HepG2 (cell line): ENCODE data around the gene ELF1. TPM values are rescaled to one million over a fixed set of nuclear protein-coding genes. Genes with fewer than 3 reads are reported as not detected.

Experiments
- AKNA ChIP-seq: sonication (generic); formaldehyde crosslinking; IDR thresholded peaks from 2 replicates; pipeline ENCODE4 v1.4.0; 2020; ENCODE audit warnings: missing genetic modification reagents, borderline replicate concordance
- ARNT2 ChIP-seq: sonication (generic); formaldehyde crosslinking; IDR thresholded peaks from 2 replicates; pipeline ENCODE4 v1.8.0; 2022; ENCODE audit warnings: mild to moderate bottlenecking, low read depth, missing genetic modification reagents, moderate library complexity
- CSRNP1 ChIP-seq: sonication (generic); formaldehyde crosslinking; IDR thresholded peaks from 2 replicates; pipeline ENCODE4 v1.8.1; 2023; ENCODE audit warnings: mild to moderate bottlenecking, missing genetic modification reagents
- KDM1A ChIP-seq: IDR thresholded peaks from 2 replicates; pipeline ENCODE4 v1.6.1; 2016; ENCODE audit warnings: missing compliant biosample characterization
- LRRFIP1 ChIP-seq: sonication (generic); formaldehyde crosslinking; conservative IDR thresholded peaks from 2 replicates; pipeline ENCODE4 v1.4.0; 2020; ENCODE audit warnings: missing genetic modification reagents
- MEF2D ChIP-seq: sonication (generic); formaldehyde crosslinking; IDR thresholded peaks from 2 replicates; pipeline ENCODE4 v1.5.1; 2020; ENCODE audit warnings: mild to moderate bottlenecking, missing genetic modification reagents
- REPIN1 ChIP-seq: sonication (generic); formaldehyde crosslinking; IDR thresholded peaks from 2 replicates; pipeline ENCODE4 v1.8.0; 2022; ENCODE audit warnings: missing genetic modification reagents, low read depth, mild to moderate bottlenecking, borderline replicate concordance
- SOX6 ChIP-seq, 2 experiments: fragments of 450-650 bp in 1 of 2; sonication (generic) in 1 of 2; formaldehyde crosslinking in 1 of 2; IDR thresholded peaks; 2 replicates each; pipeline versions ENCODE4 v1.4.0 to v1.6.1; 2017 to 2020; ENCODE audit warnings: antibody characterized with exemption in 1 of 2, mild to moderate bottlenecking in 1 of 2, missing genetic modification reagents in 1 of 2
- TBX3 ChIP-seq: fragments of 450-650 bp; IDR thresholded peaks from 2 replicates; pipeline ENCODE4 v1.6.1; 2017; ENCODE audit warnings: antibody characterized with exemption, mild to moderate bottlenecking, inconsistent platforms, borderline replicate concordance
- ZFP41 ChIP-seq: sonication (generic); formaldehyde crosslinking; IDR thresholded peaks from 2 replicates; pipeline ENCODE4 v1.4.0; 2020; ENCODE audit warnings: mild to moderate bottlenecking, missing genetic modification reagents, borderline replicate concordance
- ZNF160 ChIP-seq: sonication (generic); formaldehyde crosslinking; IDR thresholded peaks from 2 replicates; pipeline ENCODE4 v1.8.0; 2022; ENCODE audit warnings: mild to moderate bottlenecking, inconsistent platforms, missing genetic modification reagents
- ZNF234 ChIP-seq: sonication (generic); formaldehyde crosslinking; conservative IDR thresholded peaks from 2 replicates; pipeline ENCODE4 v1.5.1; 2020; ENCODE audit warnings: mild to moderate bottlenecking, missing genetic modification reagents
- ZNF280D ChIP-seq: sonication (generic); formaldehyde crosslinking; IDR thresholded peaks from 2 replicates; pipeline ENCODE4 v1.5.1; 2020; ENCODE audit warnings: mild to moderate bottlenecking, missing genetic modification reagents
- ZNF431 ChIP-seq: sonication (generic); formaldehyde crosslinking; IDR thresholded peaks from 2 replicates; pipeline ENCODE4 v1.9.0; 2022; ENCODE audit warnings: missing genetic modification reagents, low read depth, mild to moderate bottlenecking, borderline replicate concordance
- ZNF547 ChIP-seq: sonication (generic); formaldehyde crosslinking; IDR thresholded peaks from 2 replicates; pipeline ENCODE4 v1.5.1; 2020; ENCODE audit warnings: mild to moderate bottlenecking, missing genetic modification reagents
- ZNF589 ChIP-seq: sonication (generic); formaldehyde crosslinking; conservative IDR thresholded peaks from 2 replicates; pipeline ENCODE4 v1.8.0; 2022; ENCODE audit warnings: mild to moderate bottlenecking, moderate library complexity, missing genetic modification reagents
- ZNF672 ChIP-seq: sonication (generic); formaldehyde crosslinking; IDR thresholded peaks from 2 replicates; pipeline ENCODE4 v1.8.1; 2022; ENCODE audit warnings: missing genetic modification reagents
- ZNF761 ChIP-seq: sonication (generic); formaldehyde crosslinking; conservative IDR thresholded peaks from 2 replicates; pipeline ENCODE4 v1.4.0; 2020; ENCODE audit warnings: mild to moderate bottlenecking, missing genetic modification reagents
- polyA plus RNA-seq, 8 experiments: library from polyadenylated mRNA; depleted of rRNA in 3 of 8; stranded (reverse) in 7 of 8; unstranded in 1 of 8; fragments of >200 nt; fragmentation: Illumina TruSeq in 4 of 8; extraction: Trizol in 4 of 8; gene quantifications; 2 replicates each; pipeline versions ENCODE4 v1.2.1 to v1.2.3, GENCODE V29; 2011 to 2016; ENCODE audit warnings: low read depth in 4 of 8, missing spikeins in 1 of 8, mixed read lengths in 1 of 8; ENCODE audit not compliant: insufficient read depth in 1 of 8
- total RNA-seq, 5 experiments: library from RNA; depleted of rRNA; stranded (reverse); fragments of >200 nt; fragmentation: Illumina TruSeq; extraction: Trizol; gene quantifications; 2 replicates each; pipeline ENCODE4 v1.2.3, GENCODE V29; 2016; ENCODE audit warnings: low read depth in 1 of 5

ELF1 gene
- total and polyA plus RNA-seq, 2 of the 13 experiments (the other 11 are each of a cell fraction or from before 2014, with no cell fraction given) = 24.6 to 71.5 TPM

GRCh38 chr13:41001695-41002094 lies 17.4 kb downstream of the ELF1 start (continued):
- TF ChIP-seq ZNF280D (CRISPR knock-in tag) (peak; percentile 71; the same call in 1 of the 2 replicates), ZNF431 (CRISPR knock-in tag) (no peak), ARNT2 (CRISPR knock-in tag) (no peak), ZNF589 (CRISPR knock-in tag) (no peak), ZNF761 (CRISPR knock-in tag) (no peak), TBX3 (no peak), ZNF160 (CRISPR knock-in tag) (no peak), ZNF234 (no peak), CSRNP1 (CRISPR knock-in tag) (no peak), AKNA (CRISPR knock-in tag) (no peak), KDM1A (no peak), REPIN1 (CRISPR knock-in tag) (no peak), ZNF672 (CRISPR knock-in tag) (no peak), ZFP41 (CRISPR knock-in tag) (no peak), SOX6 (IDR thresholded peaks at IDR 0.05) (no peak), SOX6 (CRISPR knock-in tag; IDR thresholded peaks at IDR 0.05) (peak; percentile 83), MEF2D (CRISPR knock-in tag) (peak; percentile 33; the same call in 1 of the 2 replicates), LRRFIP1 (CRISPR knock-in tag) (no peak), ZNF547 (CRISPR knock-in tag) (no peak)
